Colonic mucosa (tissue), 4 donors: ENCODE results near the gene LAMTOR1. TPM values are rescaled to one million over a fixed set of nuclear protein-coding genes. Genes with fewer than 3 reads are reported as not detected.

Experiments used
- DNase-seq: peaks from one replicate; pipeline ENCODE4 v3.0.0-alpha.2; 2020
- H3K27ac ChIP-seq: fragments of 200-600 bp; one replicate; pipeline ENCODE4 v1.8.0; 2021
- H3K27me3 ChIP-seq: fragments of 200-600 bp; one replicate; pipeline ENCODE4 v1.8.0; 2021
- H3K36me3 ChIP-seq: fragments of 200-600 bp; one replicate; pipeline ENCODE4 v1.8.0; 2021
- H3K4me1 ChIP-seq: fragments of 200-600 bp; one replicate; pipeline ENCODE4 v1.8.0; 2021; ENCODE audit warnings: mild to moderate bottlenecking
- H3K4me3 ChIP-seq: fragments of 200-600 bp; one replicate; pipeline ENCODE4 v1.8.0; 2021
- H3K9ac ChIP-seq, 2 donors: one replicate each; pipeline ENCODE4 v1.7.0; 2013; ENCODE audit warnings: control low read depth in 2 of 2, low read depth in 2 of 2, low read length in 2 of 2
- H3K9me3 ChIP-seq: fragments of 200-600 bp; one replicate; pipeline ENCODE4 v1.8.0; 2021
- intact Hi-C: fragments of 100-400 bp; cut with DNase I; formaldehyde crosslinking; loops from one replicate; pipeline ENCODE4 v1.14.1; 2022
- microRNA-seq: library from miRNA; unstranded; fragments of <30 nt; microRNA quantifications from one replicate; pipeline ENCODE4, GENCODE V29; 2019
- total RNA-seq, 2 donors: library from RNA; stranded (reverse); fragmentation: NEBNext Ultra II Directional in 1 of 2; extraction: Animal tissue kit (Norgen Biotek cat#: 25700) in 1 of 2; gene quantifications; one replicate each; pipeline ENCODE4 v1.2.1, GENCODE V29; 2021
- TF ChIP-seq, protein P1 (sequence below): fragments of 200-600 bp; IDR thresholded peaks from one replicate; pipeline ENCODE4 v1.8.0; 2022; ENCODE audit warnings: antibody characterized with exemption, mild to moderate bottlenecking
- donor health status: healthy.
- donor health status: DM: no; HTN: no; CAD: no.
- donor health status: DM: no; HTN: no; CAD: no.

The LAMTOR1 gene
- total RNA-seq, 2 donors from 2014 or later, result 84.9 to 93.4 TPM

DNA sequence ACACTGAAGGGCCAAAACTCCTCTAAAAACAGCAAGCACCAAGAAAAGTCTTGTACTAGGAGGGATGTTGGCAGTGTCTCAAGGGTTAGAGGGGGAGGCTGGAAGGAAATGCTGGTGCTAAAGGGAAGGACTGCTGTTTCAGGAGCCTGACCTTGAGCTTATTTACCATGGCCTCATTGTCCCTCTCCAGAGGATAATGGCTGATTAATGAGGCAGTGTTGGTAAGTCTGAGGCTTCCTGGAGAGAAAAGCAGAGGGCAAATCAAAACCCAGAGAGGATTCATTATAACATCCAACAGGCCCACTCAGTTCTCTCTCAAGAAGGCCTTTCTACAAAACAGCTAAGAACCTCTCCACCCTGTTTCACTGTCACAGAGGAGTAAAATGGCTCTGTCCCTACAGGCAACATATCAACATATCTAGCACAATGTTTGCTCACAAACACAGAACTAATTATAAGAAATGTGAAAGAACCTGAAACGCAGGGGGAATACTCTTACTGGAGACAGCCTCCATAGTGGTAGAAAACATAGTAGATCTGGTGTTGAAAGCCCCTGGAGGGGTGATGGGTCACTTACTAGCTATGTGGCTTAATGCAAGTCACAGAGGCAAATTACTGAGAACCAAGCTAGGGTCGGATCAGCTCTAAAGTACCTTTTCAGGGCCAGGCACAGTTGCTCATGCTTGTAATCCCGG lies 54.2 kb downstream of the LAMTOR1 start:
- Histone ChIP-seq H3K36me3 (no peaks in the 10 kb centered on the region), H3K9me3 (no peaks in the 10 kb centered on the region), H3K27me3 (no peaks in the 10 kb centered on the region), H3K27ac (no peak overlapping the region), H3K4me3 (no peak overlapping the region), H3K9ac (peak overlapping the region in 1 of 2 donors; percentile 40), H3K4me1 (no peaks in the 10 kb centered on the region)
- DNase-seq, result no peak
- intact Hi-C loops, result no loop called here
- TF ChIP-seq, protein P1, sequence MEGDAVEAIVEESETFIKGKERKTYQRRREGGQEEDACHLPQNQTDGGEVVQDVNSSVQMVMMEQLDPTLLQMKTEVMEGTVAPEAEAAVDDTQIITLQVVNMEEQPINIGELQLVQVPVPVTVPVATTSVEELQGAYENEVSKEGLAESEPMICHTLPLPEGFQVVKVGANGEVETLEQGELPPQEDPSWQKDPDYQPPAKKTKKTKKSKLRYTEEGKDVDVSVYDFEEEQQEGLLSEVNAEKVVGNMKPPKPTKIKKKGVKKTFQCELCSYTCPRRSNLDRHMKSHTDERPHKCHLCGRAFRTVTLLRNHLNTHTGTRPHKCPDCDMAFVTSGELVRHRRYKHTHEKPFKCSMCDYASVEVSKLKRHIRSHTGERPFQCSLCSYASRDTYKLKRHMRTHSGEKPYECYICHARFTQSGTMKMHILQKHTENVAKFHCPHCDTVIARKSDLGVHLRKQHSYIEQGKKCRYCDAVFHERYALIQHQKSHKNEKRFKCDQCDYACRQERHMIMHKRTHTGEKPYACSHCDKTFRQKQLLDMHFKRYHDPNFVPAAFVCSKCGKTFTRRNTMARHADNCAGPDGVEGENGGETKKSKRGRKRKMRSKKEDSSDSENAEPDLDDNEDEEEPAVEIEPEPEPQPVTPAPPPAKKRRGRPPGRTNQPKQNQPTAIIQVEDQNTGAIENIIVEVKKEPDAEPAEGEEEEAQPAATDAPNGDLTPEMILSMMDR, result no peak

Small RNA genes within 50 kb of the gene (microRNA-seq; reads per million reads assigned to microRNA genes)
- gene MIR3165, result not detected

Other genes starting within 250 kb of the LAMTOR1 start
- not detected for gene DEFB131B, start 224.8 kb downstream of the LAMTOR1 start, total RNA-seq
- gene XNDC1N, start 174.7 kb downstream of the LAMTOR1 start, total RNA-seq, result 10 to 100 TPM in 1 of 2 donors, 1 to 10 TPM in 1; 7.9 to 13.3 TPM
- gene RNF121, start 174.3 kb downstream of the LAMTOR1 start, total RNA-seq, result 10 to 100 TPM; 28.6 to 43.0 TPM
- 1 to 10 TPM; 5.6 to 9.0 TPM for gene IL18BP, start 104.4 kb downstream of the LAMTOR1 start, total RNA-seq
- gene NUMA1, start 22.8 kb downstream of the LAMTOR1 start, total RNA-seq, result 100 to 1,000 TPM; 154 to 158 TPM
- gene LRRC51, start 22.4 kb downstream of the LAMTOR1 start, total RNA-seq, result 10 to 100 TPM in 1 of 2 donors, 1 to 10 TPM in 1; 6.2 to 10.9 TPM
- not detected for gene TOMT, start 2.6 kb upstream of the LAMTOR1 start, total RNA-seq
- 10 to 100 TPM; 45.1 to 70.1 TPM for gene ANAPC15, start 9.4 kb upstream of the LAMTOR1 start, total RNA-seq
- gene FOLR3, start 32.4 kb upstream of the LAMTOR1 start, total RNA-seq, result not detected
- under 1 TPM in 1 of 2 donors, not detected in 1; 0.59 TPM for gene FOLR1, start 88.8 kb upstream of the LAMTOR1 start, total RNA-seq
- 10 to 100 TPM in 1 of 2 donors, 1 to 10 TPM in 1; 4.5 to 15.4 TPM for gene FOLR2, start 113.5 kb upstream of the LAMTOR1 start, total RNA-seq
- 100 to 1,000 TPM; 120 to 166 TPM for gene INPPL1, start 121.5 kb upstream of the LAMTOR1 start, total RNA-seq
- under 1 TPM; 0.27 to 0.37 TPM for gene PHOX2A, start 140.9 kb upstream of the LAMTOR1 start, total RNA-seq